Ovary (tissue), 3 donors: ENCODE data around the gene DIAPH3.

Experiments
- CTCF ChIP-seq, 3 donors: fragments of 450-650 bp in 2 of 3; fragments of 200-600 bp in 1 of 3; IDR thresholded peaks; one replicate each; pipeline versions ENCODE4 v1.5.1 to v1.8.0; 2016 to 2022; ENCODE audit warnings: antibody characterized with exemption in 3 of 3, mild to moderate bottlenecking in 1 of 3
- EP300 ChIP-seq: sonication (generic); formaldehyde crosslinking; IDR thresholded peaks from one replicate; pipeline ENCODE4 v1.6.1; 2017; ENCODE audit warnings: antibody characterized with exemption
- donor health status: DM: no; HTN: no; CAD: no.

- no peak for TF ChIP-seq CTCF (IDR thresholded peaks at IDR 0.05)
- TF ChIP-seq EP300: no peak
These were observed 354.2 kb downstream of the DIAPH3 start for GRCh38 chr13:59809564-59809963.
